Measurements from ENCODE around the gene ASPHD1.

The ASPHD1 gene

GRCh38 chr16:29900102-29900887 lies at the start of gene ASPHD1:
TSS of gene ASPHD1 (plus strand) at chr16:29900488. CDS start at chr16:29900972, 484 bp downstream.
- H3K4me3 ChIP-seq (ENCODE audit: low read depth, low read length) = peak within 1 kb of the TSS; percentile 75
- TF ChIP-seq, protein P1, sequence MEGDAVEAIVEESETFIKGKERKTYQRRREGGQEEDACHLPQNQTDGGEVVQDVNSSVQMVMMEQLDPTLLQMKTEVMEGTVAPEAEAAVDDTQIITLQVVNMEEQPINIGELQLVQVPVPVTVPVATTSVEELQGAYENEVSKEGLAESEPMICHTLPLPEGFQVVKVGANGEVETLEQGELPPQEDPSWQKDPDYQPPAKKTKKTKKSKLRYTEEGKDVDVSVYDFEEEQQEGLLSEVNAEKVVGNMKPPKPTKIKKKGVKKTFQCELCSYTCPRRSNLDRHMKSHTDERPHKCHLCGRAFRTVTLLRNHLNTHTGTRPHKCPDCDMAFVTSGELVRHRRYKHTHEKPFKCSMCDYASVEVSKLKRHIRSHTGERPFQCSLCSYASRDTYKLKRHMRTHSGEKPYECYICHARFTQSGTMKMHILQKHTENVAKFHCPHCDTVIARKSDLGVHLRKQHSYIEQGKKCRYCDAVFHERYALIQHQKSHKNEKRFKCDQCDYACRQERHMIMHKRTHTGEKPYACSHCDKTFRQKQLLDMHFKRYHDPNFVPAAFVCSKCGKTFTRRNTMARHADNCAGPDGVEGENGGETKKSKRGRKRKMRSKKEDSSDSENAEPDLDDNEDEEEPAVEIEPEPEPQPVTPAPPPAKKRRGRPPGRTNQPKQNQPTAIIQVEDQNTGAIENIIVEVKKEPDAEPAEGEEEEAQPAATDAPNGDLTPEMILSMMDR (conservative IDR thresholded peaks at IDR 0.05; ENCODE audit: low read depth, low read length) = no peak
- DNase-seq (ENCODE audit: low read depth) = peak; percentile 78

GRCh38 chr16:29850998-29851397 lies 49.3 kb upstream of the ASPHD1 start:
- DNase-seq (ENCODE audit: low read depth) = no peak
- H3K4me3 ChIP-seq (ENCODE audit: low read depth, low read length) = no peak overlapping the region
- TF ChIP-seq, protein P1 (conservative IDR thresholded peaks at IDR 0.05; ENCODE audit: low read depth, low read length) = no peak

DNA sequence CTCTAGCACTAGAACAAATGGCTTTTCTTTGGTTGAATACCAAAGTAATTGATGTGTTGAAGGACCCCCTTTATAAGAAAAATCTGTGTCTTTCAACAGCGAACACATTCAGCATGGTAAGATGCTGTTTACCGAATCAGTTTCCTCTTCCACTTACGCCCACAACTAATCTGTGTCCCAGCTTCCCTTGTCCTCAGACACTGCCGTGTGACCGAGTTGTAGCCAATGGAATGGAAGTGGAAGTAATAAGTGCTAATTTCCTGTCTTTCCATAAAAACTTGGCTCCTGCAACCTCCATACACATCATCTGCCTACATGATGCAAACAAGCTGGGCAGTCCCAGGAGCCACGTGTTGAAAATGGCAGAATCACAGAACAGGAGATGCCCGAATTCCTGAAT lies 47.6 kb upstream of the ASPHD1 start:
- TF ChIP-seq, protein P1 (conservative IDR thresholded peaks at IDR 0.05; ENCODE audit: low read depth, low read length) = no peak
- peak; percentile 55 for DNase-seq (ENCODE audit: low read depth)
- H3K4me3 ChIP-seq (ENCODE audit: low read depth, low read length) = no peak overlapping the region

DNA sequence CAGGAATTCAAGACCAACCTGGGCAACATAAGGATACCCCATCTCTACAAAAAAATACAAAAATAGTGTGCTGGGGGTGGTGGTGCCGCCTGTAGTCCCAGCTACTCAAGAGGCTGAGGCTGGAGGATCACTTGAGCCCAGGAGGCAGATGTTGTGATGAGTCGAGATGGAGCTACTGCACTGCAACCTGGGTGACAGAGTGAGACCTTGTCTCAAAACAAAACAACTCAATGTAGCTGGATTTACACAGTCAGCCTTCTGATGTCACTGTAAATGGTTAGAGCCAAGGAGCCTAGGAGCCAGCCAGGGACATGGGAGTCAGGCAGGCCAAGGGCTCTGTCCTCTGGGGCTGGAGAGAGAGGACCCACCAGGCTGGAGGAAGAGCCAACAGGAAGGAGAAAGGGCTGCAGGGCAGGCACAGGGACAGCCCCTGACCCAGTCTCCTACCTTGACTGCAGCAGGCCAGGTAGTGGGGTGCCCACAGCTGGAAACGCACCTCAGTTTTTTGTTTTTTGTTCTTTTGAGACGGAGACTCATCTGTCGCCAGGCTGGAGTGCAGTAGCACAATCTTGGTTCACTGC lies 45.7 kb upstream of the ASPHD1 start:
- DNase-seq (ENCODE audit: low read depth) = no peak
- H3K4me3 ChIP-seq (ENCODE audit: low read depth, low read length) = no peak overlapping the region
- TF ChIP-seq, protein P1 (conservative IDR thresholded peaks at IDR 0.05; ENCODE audit: low read depth, low read length) = no peak

DNA sequence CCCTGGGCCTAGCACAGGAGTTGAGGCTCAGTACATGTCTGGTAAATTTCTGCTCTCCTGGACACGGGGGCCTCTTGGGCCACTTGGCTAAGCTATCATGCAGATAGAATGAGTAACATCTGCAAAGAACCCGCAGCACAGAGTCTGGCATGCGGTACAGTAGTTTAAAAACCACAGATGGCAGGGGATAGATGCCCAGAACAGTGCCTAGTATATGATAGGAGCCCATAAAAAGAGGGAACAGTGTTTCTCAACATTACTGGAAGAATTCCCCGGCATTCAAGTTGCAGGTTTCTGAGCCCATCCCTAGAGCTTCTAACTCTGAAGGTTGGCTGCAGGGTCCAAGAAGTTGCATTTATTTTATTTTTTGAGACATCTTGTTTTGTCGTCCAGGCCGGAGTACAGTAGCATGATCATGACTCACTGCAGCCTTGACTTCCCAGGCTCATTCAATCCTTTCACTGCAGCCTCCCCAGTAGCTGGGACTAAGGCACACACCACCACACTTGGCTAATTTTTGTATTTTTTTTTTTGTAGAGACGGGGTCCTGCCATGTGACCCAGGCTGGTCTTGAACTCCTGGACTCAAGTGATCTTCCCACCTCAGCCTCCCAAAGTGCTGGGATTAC lies 43.0 kb upstream of the ASPHD1 start:
- TF ChIP-seq, protein P1 (conservative IDR thresholded peaks at IDR 0.05; ENCODE audit: low read depth, low read length) = no peak
- no peak overlapping the region for H3K4me3 ChIP-seq (ENCODE audit: low read depth, low read length)
- DNase-seq (ENCODE audit: low read depth) = peak; percentile 56

DNA sequence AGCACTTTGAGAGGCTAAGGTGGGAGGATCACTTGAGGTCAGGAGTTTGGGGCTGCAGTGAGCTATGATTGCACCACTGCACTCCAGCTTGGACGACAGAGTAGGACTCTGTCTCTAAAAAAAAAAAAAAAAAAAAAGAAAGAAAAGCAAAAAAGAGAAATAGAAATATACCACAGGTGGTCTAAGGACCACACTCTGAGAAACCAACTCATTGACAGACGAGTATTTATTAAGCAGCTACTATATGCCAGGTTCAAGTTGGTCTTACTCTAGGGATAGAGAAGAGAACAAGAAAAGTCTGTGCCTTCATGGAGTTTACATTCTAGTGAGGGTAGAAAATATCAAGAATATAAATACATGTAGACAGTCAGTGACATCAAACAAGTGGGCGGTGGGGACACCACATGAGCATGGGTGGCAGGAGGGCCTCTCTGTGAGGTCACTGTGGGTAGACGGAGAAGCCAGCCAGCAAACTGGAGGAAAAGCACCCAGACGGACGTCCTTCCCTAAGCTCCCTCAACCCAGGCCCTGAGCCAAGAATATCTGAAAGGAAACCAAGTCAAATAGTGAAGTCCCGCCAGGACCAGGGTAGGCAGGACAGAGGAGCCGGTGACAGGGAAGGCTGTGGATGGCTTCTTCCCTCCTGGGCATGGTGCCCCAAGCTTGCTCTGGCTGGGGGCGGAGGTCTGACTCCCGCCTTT lies 42.0 kb upstream of the ASPHD1 start:
- H3K4me3 ChIP-seq (ENCODE audit: low read depth, low read length) = no peak overlapping the region
- TF ChIP-seq, protein P1 (conservative IDR thresholded peaks at IDR 0.05; ENCODE audit: low read depth, low read length) = no peak
- DNase-seq (ENCODE audit: low read depth) = no peak

Data from choroid plexus epithelial cell (primary cell).